ENCODE measurements around the gene P2RY6.
A peak's percentile ranks its signal among the peaks of the same experiment; 100 is the strongest.

The P2RY6 gene

DNA sequence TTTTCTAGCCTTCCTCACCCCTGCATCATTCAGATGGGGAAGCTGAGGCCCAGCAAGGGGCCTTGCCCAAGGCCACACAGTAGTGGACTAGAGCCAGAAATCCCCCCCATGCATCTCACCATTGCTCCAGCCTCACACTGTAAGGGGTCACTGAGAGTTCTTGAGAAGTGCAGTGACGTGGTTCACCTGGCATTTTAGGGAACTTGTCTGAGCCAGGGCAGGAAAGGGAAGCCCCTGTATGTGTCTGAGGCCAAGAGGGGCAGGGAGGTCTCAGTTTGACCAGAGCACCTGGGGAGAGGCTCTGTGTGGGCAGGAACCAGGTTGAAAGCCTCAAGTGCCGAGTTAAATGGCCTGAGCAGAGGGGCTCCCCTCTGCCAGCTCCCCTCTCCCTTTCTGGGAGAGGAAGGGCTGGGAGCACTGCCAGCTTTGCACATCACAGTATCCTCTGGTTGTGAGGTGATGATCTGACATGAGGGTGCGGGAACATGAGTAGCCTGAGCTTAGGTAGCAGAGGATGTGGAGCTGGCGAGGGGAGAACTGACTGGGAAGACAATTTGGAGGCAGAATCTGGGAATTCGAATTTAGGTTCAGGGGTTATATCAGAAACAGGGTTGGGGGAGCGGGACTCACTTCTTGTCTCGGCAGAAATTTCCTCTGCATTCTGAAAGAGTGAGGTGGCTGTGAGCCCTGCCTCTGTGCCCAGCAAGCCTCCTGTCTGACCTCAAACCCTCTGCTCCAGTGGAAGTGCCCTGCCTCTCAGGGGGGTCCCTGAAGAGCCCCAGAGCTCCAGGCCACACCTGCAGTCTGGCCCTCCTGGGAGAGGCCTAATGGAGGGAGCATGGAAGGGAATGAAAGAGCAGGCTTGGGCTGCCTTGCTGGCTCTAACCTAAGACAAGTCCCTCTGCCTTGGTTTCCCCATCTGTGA, 50.5 kb downstream of the P2RY6 start:
- H3K4me3 ChIP-seq (ENCODE audit: low read length), result no peak overlapping the region
- no peak for DNase-seq (ENCODE audit: low read depth, low spot score)

DNA sequence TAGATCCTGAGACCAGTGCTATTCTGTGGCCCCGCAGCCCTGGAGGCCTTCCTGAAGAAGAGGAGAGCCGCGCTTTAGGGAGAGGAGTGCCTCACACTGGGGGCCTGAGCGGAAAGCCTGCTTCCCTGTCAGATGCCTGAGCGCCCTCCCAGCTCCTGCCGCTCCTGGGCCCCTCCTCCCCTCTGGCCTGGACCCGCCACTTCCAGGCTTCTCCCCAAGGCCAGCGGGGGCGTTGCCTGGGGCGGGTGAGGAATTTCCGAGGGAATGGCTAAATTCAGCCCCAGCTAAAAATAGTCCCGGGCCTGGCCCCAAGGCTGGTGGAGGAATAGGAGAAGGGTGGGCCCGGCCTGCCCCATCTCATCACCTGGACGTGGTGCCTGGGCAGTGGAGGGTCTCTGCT, 51.3 kb downstream of the P2RY6 start:
- no peak for DNase-seq (ENCODE audit: low read depth, low spot score)
- H3K4me3 ChIP-seq (ENCODE audit: low read length), result no peak overlapping the region

DNA sequence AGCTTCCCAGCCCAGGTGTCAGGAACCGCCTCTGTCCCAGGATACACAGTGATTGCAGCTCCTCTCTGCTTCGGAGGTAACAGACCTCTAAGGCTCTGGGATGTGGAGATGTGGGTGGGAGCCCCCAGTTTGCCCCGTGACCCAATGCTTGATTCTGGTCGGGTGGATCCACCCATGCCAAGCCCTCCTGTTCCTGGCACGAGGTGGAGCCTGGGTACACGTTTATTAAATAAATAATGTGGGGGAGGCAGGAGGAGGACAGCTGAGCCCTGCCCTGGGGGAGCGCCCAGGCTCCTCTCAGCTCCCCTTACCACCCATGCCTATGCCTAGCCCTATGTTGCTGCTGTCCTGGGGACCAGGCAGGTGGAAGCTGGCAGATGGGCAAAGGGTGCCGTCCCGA, 52.0 kb downstream of the P2RY6 start:
- H3K4me3 ChIP-seq (ENCODE audit: low read length), result no peak overlapping the region
- DNase-seq (ENCODE audit: low read depth, low spot score), result no peak

DNA sequence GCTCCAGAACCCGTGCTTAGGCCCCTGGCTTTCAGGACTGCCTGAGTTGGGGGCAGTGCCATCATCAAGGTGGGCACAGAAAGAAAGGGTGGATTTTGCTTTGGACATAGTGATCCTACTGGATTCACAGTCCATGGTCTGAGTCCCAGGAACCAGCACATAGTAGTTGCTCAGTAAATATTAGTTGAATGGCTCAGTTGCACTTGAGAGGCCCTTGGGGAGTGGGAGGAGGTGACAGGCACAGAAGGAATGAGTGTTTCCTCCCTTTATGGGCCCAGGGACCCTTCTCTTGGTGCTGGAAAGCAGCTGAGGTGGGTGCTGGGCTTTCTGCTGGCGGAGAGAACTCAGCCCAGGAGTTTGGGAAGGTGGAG, 52.5 kb downstream of the P2RY6 start:
- DNase-seq (ENCODE audit: low read depth, low spot score), result no peak
- no peak overlapping the region for H3K4me3 ChIP-seq (ENCODE audit: low read length)

DNA sequence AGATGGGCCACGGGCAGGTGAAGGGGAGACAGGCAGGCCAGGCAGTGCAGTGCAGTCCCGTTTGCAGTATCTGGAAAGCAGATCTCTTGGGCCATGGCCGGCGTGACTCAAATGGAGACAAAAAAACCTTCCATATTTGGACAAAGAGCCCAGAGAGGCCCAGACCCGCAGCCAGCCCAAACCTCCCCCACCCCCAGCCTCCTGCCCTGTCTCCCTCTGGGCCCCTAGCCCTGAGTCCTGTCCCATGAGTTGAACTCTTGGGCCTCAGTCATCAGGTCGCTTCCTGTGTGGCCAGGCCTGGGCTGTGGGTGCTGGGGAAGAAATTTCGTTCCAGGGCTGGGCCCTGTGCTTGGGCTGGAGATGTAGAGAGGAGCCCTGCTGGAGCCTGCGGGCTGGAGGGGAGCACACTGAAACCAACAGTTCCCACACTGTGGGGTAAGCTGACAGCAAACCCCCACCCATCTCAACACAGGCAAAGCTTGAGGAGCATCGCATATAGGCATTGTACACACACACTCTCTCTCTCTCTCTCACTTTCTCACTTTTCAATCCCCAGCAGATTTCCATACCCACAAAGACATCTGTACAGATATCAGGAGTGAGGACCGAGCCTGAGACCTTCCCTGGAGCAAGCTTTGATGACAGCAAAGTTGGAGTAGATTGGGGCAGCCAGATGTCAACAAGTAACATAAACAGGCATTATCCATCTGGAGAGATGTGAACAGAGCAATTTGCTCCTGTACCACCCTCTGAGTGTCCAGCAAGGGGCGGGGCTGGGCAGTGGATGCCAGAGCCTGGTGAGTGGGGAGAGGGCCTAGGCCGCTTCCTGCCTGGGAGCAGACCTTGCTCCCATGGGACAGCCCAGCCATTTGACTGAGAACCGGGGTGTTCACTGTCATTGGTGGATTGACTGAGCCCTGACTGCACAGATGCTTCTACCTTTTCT, 53.2 kb downstream of the P2RY6 start:
- H3K4me3 ChIP-seq (ENCODE audit: low read length), result no peak overlapping the region
- DNase-seq (ENCODE audit: low read depth, low spot score), result no peak

DNA sequence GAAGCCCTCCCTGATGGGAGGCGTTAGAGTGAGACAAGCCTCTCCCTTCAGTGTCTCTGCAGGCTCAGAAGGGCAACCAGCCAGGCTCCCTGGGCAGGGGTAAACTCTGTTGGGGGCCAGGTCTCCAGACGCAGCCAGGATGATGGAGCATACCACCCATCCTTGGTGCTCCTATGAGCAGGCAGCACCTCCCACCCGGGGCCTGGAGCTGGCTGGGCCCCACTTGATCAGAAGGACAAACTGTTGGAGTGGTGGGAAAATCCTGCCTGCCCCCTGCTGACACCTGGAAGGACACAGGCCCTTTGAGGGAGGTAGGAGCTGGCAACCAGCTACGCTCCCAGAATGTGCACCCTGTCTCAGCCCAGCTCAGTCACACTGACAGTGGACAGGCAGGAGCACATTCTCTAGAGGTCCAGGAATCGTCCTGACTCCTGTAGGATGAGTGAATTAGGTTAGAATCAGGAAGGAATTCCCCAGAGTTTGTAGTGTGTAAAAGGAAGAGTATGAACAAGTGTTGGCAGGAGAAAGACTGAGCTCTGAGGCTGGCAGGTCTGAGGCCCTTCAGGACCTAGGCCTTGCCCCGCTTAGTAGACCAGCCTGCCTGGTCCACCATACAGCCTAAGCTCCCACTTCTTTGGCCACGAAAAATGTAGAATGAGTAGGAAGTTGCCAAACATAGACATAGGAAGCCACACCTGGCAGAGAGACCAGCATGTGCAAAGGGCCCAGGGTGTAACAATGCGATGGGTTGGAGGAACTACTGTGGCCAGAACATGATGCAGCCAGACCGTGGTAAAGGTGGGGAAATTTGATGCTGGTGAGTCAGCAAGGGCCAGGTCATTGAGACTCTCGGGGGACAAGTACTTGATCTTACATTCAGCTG, 55.0 kb downstream of the P2RY6 start:
- DNase-seq (ENCODE audit: low read depth, low spot score), result no peak
- no peak overlapping the region for H3K4me3 ChIP-seq (ENCODE audit: low read length)

DNA sequence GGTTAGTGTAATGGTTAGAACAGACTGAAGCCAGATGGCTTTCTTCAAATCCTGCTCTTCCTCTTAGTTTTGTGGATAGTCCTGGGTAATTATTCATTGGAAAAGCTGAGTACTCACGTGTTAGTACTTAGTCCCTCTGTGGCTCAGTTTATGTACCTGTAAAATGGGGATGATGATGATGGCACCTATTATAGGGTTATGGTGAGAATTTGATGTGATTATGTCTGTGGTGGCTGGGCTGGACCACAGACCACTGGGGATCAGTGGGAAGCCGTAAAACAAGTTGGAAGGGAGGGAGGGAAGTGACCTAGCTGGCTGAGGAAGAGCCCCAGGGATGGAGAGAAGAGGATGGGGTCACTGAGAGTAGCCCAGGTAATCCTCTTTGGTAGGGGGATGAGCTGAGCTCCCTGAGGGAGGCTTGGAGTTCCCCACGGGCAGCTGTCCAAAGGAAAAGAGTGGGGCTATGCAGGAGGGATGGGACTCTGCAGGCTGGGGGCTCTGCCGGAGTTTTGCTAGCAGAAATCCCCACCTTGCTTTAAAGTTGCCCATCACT, 55.8 kb downstream of the P2RY6 start:
- no peak for DNase-seq (ENCODE audit: low read depth, low spot score)
- H3K4me3 ChIP-seq (ENCODE audit: low read length), result no peak overlapping the region

DNA sequence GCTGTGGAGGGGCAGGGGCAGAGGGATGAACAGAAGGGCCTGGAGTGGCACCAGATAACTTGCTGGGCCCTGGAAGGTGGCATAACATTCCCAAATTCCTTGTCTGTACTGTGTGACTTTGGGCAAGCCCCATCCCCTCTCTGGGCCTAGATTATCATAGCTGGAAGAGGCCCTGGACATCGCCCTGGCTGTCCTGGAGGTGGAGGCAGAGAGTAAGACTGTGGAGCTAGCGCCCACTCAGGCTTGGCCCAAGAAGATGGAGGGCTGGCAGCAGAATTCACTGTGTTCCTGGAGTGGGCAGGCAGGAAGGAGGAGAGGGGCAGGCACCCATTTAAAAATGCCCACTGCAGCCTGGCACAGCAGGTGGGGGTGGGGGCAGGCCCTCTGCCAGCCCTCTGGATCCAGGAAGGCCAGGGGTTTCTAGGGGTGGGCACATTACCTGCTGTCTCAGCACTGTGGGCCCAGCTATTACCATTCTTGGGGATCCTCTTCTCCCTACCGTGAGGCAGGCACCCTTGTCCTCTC, 58.5 kb downstream of the P2RY6 start:
- DNase-seq (ENCODE audit: low read depth, low spot score), result no peak
- H3K4me3 ChIP-seq (ENCODE audit: low read length), result no peak overlapping the region

DNA sequence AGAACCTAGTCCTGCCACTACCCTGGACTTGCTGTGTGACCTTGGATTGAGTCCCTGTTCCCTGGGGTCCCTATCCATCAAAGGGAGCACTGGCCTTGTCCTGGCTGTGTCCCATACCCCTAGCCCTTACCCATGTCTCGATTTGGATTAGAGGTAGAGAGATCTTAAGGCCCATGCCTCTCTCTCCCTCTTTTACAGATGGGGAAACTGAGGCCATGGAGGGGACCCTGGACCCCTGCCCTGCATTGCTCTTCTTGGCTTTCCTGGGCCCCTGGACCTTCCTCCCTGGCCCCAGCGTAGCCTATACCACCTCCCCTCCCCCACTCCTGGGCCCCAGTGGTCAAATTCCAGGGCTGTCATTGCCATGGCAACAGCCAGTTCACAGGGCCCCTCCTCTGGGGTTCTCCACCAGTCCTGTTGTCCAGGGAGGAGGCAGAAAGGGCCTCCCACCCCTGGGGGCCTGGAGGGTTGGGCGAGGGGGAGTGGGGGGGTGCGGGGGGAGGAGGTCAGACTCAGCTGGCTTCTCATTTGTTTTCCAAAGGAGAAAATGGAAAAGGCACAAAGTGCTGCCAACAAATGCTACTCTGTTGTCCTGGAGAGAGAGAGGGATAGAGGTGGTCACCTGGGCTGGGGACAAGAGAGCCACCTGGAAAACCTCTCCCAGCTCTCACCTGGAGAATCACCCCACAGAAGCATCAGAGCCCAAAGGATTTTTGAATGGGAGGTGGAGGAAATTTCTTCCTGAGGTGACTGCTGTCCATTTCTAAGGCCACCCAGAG, 59.2 kb downstream of the P2RY6 start:
- DNase-seq (ENCODE audit: low read depth, low spot score), result no peak
- H3K4me3 ChIP-seq (ENCODE audit: low read length), result no peak overlapping the region

DNA sequence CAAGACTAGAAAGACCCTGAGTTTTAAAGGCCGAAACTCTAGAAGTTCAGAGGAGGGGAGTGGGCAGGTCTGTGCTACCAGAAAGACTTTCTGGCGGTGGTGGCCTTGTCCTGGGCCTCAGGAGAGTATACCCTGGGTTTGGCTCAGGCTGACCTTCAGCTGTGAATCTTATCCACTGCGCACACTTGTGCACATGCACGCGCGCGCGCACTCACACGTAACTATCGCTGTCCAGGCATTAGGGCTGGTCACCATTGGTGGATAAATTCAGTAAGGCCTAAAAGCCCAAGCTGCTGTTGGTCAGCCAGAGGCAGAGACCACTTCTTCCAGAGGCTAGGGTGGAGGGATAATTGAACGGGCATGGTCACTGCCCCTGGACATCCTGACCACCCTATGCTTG, 61.0 kb downstream of the P2RY6 start:
- no peak for DNase-seq (ENCODE audit: low read depth, low spot score)
- H3K4me3 ChIP-seq (ENCODE audit: low read length), result no peak overlapping the region

DNA sequence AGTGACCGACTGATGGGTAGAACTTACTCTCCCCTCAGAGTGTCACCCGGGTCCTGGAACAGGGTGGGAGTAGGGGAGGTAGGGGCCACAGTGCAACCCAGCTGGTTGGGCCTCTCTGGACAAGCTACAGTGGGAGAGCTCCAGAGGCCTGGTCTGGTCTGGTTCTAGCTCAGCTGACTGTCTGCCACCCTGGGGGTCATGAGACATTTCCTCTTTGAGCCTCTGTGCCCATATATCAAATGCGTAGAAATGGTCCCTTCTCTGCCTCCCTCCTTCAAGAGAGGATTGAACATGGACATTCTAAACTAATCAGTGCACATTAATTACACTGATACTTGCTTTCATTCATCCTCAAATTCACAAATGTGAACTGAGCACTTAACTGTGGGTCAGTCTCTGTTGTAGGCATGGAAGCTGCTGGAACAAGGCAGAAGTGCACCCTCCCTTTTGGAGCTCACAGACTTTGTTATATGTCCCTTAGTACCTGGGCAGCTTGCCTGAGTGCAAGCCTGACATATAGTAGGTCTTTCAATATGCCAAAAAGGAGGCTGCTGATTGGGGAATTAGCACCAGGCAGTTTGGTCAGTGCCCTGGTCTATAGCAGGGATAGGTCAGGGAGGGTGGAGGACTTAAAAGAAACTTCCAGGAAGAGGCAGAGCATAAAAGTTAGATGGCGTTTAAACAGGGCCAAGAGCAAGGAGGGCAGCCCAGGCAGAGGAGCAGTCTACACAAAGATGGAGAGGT, 61.7 kb downstream of the P2RY6 start:
- H3K4me3 ChIP-seq (ENCODE audit: low read length), result no peak overlapping the region
- DNase-seq (ENCODE audit: low read depth, low spot score), result no peak

DNA sequence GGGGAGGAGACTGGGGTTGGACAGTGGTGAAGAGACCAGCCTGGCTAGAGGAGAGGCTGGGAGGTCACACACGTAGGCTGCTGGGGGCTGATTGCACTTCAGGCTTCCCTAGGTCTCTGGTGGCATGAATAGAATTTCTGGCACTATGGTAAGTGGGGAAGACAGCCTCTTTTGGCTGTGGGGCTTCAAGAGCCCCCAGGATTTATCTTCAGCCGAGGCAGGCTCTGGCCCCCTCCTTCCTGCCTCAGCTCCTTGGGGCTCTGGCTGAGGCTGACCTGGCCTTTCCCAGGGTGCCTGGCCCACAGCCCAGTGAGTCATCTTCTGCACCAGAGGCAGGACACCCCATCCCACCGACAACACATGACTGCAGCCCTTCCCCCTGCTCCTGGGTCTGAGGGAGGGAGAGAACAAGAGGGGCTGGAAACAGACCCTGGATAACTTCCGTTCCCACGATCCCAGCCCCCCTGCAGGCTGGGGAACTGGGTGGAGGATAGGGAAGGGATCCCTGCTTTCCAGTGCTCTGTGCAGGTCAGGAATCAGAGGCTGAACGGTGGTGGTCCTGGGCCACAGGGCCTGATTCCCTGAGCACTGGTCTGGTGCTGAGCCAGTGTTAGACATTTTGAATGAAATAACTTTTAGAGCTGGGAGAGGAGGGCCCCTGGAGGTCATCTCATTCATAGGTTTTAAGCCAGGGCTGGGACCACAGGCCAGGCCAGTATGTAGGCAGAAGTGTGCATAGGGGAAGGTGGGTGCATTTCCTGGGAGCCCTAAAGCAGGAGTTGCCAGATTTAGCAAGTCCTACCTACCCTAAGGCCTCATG, 62.5 kb downstream of the P2RY6 start:
- no peak for DNase-seq (ENCODE audit: low read depth, low spot score)
- no peak overlapping the region for H3K4me3 ChIP-seq (ENCODE audit: low read length)

DNA sequence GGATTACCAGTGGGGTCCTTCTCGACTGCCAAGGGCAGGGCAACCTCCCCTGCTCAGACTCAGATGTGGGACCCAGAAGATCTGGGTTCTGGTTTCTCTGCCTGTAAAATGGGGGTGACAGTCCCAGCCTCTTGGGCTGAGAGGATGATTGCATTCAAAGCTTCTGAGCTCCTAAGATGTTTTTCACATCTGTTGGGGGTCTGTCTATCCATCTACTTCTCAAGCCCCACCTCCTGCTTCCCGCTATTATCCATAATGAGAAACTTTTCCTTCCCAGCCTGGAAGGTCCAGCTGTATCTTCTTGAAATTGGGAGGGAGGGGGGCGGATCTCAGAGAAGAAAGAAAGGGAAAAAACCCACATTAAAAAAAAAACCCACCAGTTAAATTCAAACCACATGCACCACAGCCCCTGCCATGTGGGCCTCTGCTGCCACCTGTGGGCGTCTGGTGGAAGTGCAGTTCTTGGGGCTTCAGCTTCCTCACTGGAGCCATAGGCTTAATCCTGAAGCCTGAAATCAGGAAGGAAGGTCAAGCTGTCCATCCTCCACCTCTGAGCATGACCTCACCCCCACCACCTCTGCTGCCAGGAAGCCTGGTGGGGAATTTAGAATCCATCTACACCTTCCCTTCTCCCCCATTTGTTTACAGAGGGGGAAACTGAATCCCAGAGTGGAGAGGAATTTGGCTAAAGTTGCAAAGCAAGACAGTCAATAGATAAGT, 63.2 kb downstream of the P2RY6 start:
- peak; percentile 56 for DNase-seq (ENCODE audit: low read depth, low spot score)
- H3K4me3 ChIP-seq (ENCODE audit: low read length), result no peak overlapping the region

DNA sequence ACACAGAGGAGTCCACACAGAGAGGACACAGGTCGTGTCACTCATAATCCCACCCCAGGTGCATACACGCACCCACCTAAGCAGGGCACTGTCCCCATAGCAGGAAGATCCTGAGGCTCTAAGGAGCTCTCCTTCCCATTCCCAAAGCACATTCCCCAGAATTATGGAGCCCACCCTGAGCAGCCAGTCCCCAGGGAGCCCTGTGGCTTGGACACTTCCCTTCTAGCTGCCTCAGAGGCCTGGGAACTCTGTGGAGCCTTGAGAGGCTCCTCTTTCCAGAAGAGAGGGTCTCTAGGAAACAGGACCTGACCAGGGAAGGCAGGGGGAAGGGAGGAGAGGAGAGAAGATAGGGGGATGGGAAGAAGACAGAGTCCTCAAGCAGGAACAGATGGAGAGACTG, 65.7 kb downstream of the P2RY6 start:
- DNase-seq (ENCODE audit: low read depth, low spot score), result no peak
- no peak overlapping the region for H3K4me3 ChIP-seq (ENCODE audit: low read length)

DNA sequence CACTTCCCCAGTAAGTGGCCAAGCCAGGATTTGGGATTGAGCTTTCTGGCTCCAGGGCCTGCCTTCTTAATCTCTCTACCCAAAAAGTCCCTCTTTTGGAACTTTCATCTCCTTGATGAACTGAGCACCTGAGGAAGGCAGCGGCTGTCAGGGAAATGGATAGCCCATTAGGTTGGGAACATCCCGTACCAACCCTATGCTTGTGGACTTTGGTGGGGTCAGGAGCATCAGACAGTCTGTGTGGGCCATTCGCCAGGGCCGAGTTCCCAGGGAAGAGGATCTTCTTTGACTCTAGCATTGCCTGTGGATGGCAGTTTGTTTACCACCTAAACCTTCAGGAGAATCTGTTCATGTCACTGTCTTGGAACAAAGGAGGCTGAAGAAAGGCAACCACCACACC, 66.1 kb downstream of the P2RY6 start:
- DNase-seq (ENCODE audit: low read depth, low spot score), result no peak
- H3K4me3 ChIP-seq (ENCODE audit: low read length), result no peak overlapping the region

DNA sequence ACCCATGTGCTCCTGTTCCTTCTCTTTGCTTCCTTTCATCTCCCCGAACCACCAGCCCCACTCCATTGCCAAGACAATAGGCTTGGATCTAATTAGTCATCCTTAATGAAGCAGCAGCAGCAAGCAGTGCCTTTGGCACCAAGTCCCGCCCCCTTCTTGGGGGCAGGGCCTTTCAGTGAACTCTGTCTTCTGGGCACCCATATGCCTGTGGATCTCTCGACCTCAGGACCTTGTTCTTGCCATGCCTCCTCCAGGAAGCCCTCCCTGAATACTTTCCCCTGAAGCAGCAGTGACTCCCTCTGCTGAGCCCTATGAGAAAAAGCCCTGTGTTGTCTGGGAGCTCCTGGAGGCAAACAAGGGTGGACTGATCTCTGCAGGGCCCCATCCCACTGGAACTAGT, 68.0 kb downstream of the P2RY6 start:
- no peak overlapping the region for H3K4me3 ChIP-seq (ENCODE audit: low read length)
- no peak for DNase-seq (ENCODE audit: low read depth, low spot score)
